ENCODE data around the gene FOXP1. TPM values are rescaled to one million over a fixed set of nuclear protein-coding genes. Genes with fewer than 3 reads are reported as not detected.

The FOXP1 gene
- total RNA-seq, 4 donors from 2014 or later, result 181 to 225 (median 205) TPM

DNA sequence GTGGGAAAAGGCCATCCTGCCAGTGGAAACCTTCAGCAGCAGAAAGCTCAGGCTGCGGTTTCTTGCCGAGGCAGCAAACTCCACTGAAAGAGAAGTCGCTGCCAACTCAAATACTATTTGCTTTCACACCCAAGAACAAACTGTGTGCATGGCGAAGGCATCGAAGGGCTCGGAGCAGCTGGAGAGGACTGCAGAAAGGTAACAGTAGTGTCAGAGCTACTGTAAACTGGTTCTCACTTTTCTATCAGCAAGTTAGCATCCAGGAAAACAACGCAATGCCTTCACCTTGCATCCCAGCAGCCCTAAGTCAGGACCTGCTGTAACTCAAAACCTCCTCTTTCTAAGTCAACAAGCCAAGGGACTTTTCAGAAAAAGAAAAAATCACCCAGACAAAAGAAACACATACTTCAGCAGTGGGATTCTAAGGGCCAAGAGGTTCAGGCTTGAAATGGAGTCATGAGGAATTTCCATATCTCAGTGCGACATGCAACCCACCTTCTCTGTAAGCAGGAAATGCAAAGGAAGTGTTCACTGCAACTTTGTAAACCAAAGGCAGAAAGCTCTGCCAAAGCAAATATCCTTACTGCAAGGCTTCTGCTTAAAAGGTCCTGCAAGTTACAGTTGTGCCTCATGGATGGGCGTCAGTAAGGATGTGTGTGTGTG, 193.5 kb downstream of the FOXP1 start:
- Histone ChIP-seq H3K4me3 (peak overlapping the region in 3 of 4 donors; percentile 9 to 22 (median 22)), H3K27ac (replicated peaks in 1 of 4) (peak overlapping the region; percentile 29 to 46 (median 37)), H3K36me3 (no peaks in the 10 kb centered on the region), H3K4me1 (peaks cover 22 to 52% (median 47%) of the 10 kb centered on the region in 4 donors), H3K27me3 (no peaks in the 10 kb centered on the region), H3K9me3 (no peaks in the 10 kb centered on the region)
- no peak for DNase-seq (ENCODE audit: extremely low spot score)
- TF ChIP-seq, protein P1, sequence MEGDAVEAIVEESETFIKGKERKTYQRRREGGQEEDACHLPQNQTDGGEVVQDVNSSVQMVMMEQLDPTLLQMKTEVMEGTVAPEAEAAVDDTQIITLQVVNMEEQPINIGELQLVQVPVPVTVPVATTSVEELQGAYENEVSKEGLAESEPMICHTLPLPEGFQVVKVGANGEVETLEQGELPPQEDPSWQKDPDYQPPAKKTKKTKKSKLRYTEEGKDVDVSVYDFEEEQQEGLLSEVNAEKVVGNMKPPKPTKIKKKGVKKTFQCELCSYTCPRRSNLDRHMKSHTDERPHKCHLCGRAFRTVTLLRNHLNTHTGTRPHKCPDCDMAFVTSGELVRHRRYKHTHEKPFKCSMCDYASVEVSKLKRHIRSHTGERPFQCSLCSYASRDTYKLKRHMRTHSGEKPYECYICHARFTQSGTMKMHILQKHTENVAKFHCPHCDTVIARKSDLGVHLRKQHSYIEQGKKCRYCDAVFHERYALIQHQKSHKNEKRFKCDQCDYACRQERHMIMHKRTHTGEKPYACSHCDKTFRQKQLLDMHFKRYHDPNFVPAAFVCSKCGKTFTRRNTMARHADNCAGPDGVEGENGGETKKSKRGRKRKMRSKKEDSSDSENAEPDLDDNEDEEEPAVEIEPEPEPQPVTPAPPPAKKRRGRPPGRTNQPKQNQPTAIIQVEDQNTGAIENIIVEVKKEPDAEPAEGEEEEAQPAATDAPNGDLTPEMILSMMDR (IDR thresholded peaks at IDR 0.05), result no peak
- intact Hi-C loops (cut with DNase I), result no loop called here
- WGBS, result 18% methylated on average over 9 of the region's 9 CpGs

DNA sequence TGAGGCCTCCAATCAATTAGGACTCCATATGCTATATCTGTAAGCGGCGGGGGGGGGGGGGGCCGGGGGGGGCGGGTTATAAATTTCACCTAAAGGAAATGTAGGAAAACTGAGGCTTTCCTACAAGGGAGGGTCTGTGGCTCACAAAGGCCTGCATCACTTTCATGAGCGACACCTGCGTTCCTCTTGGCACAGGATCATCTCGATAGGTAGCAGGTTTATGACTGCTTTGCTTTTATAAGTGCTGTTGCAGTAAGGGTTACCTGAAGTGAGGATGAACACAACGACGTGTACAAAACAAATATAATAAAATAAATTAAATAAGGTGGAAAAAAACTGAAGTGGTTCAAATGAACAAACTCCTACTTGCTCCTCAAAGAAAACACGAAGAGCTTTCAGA, 194.3 kb downstream of the FOXP1 start:
- no peaks in the 10 kb centered on the region for H3K36me3 ChIP-seq
- TF ChIP-seq POLR2A (IDR thresholded peaks at IDR 0.05; ENCODE audit: low read depth) (no peak), POLR2AphosphoS5 (IDR thresholded peaks at IDR 0.05) (no peak), EP300 (IDR thresholded peaks at IDR 0.05) (no peak)
- TF ChIP-seq, protein P1 (IDR thresholded peaks at IDR 0.05), result no peak
- no peak overlapping the region for H3K4me3 ChIP-seq
- 76% methylated on average over 10 of the region's 10 CpGs for WGBS
- peak overlapping the region in 1 of 4 donors; percentile 46 for H3K27ac ChIP-seq (replicated peaks in 1 of 4)
- intact Hi-C loops (cut with DNase I), result no loop called here
- H3K9me3 ChIP-seq, result no peaks in the 10 kb centered on the region
- no peak for DNase-seq (ENCODE audit: extremely low spot score)
- H3K27me3 ChIP-seq, result no peaks in the 10 kb centered on the region
- H3K4me1 ChIP-seq, result peaks cover 30 to 61% (median 56%) of the 10 kb centered on the region in 4 donors

DNA sequence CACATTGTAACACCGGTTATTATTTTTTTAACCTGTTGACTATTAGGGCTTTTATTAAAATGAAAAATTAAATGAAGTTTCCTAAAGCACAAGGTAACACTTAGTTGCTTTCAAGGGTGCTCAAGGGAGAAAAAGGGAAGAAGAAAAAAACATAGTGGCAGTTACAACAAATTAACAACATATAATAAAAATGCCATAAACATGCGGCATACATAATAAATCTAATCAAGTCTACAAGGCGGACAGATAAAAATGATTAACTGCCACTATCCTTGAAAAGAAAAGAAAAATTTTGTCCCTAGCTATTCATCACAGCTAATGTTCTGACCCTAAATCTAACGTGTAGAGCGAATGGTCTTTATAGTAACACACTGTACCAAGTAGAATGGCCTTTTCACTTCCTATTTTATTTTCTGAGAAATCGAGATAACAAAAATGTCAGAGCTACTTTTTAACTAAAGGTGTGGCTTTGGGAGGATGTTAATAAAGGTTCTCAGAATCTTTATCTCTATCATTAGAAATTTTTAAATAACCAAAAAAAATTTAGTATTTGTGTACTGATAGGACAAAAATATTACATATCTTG, 194.9 kb downstream of the FOXP1 start:
- no peaks in the 10 kb centered on the region for H3K27me3 ChIP-seq
- no peak overlapping the region for H3K4me3 ChIP-seq
- H3K9me3 ChIP-seq, result no peaks in the 10 kb centered on the region
- no peaks in the 10 kb centered on the region for H3K36me3 ChIP-seq
- TF ChIP-seq, protein P1 (IDR thresholded peaks at IDR 0.05), result no peak
- TF ChIP-seq EP300 (IDR thresholded peaks at IDR 0.05) (no peak), POLR2A (IDR thresholded peaks at IDR 0.05; ENCODE audit: low read depth) (no peak), POLR2AphosphoS5 (IDR thresholded peaks at IDR 0.05) (no peak)
- 83% methylated on average over 6 of the region's 6 CpGs for WGBS
- DNase-seq (ENCODE audit: extremely low spot score), result no peak
- intact Hi-C loops (cut with DNase I), result no loop called here
- H3K4me1 ChIP-seq, result peaks cover 30 to 66% (median 61%) of the 10 kb centered on the region in 4 donors
- no peak overlapping the region for H3K27ac ChIP-seq (replicated peaks in 1 of 4)

DNA sequence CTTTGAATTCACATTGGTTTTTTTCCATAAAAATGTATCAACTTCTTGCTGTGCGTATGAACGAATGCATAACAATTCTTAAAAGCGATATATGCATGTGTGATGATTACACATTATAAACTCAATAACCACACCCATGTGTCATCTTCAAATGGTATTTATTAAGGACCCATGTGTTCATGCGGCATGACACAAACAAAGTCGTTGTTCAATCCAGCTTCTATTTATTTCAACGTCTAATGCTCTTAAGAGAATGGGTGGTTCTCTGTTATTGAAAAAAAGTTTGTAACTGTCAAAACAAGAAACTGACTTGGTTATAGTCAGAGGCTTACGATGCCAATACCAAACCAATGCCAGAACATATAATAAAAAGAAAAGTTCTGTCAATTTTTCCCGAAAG, 195.9 kb downstream of the FOXP1 start:
- Histone ChIP-seq H3K4me1 (peaks cover 30 to 67% (median 60%) of the 10 kb centered on the region in 4 donors), H3K4me3 (no peak overlapping the region), H3K9me3 (no peaks in the 10 kb centered on the region), H3K27me3 (no peaks in the 10 kb centered on the region), H3K27ac (replicated peaks in 1 of 4) (no peak overlapping the region), H3K36me3 (no peaks in the 10 kb centered on the region)
- no peak for DNase-seq (ENCODE audit: extremely low spot score)
- intact Hi-C loops (cut with DNase I), result no loop called here
- WGBS, result 87% methylated on average over 8 of the region's 8 CpGs
- TF ChIP-seq EP300 (IDR thresholded peaks at IDR 0.05) (no peak), POLR2AphosphoS5 (IDR thresholded peaks at IDR 0.05) (no peak), POLR2A (IDR thresholded peaks at IDR 0.05; ENCODE audit: low read depth) (no peak)
- TF ChIP-seq, protein P1 (IDR thresholded peaks at IDR 0.05), result no peak

Data from esophagus muscularis mucosa (tissue), 4 donors.